ENCODE data around the gene NR2C2AP.

NR2C2AP gene

GRCh38 chr19:19207637-19208572, 4.7 kb upstream of the NR2C2AP start:
- Histone ChIP-seq H3K36me3 (replicated peaks) (no peaks in the 10 kb centered on the region), H3K27ac (no peak overlapping the region), H3K4me3 (ENCODE audit: low read depth, low read length) (no peak overlapping the region), H3K27me3 (replicated peaks) (peaks cover 20% of the 10 kb centered on the region)
- DNase-seq, result no peak
- in situ Hi-C loops (cut with HindIII; ENCODE audit: low pct_ligation_motif_present, low sequenced_read_pairs), result no loop called here
- no peak for TF ChIP-seq CTCF (IDR thresholded peaks at IDR 0.05; ENCODE audit: low read depth, low read length, missing control alignments)

- DNase-seq, result no peak
- peaks cover 2% of the 10 kb centered on the region for H3K36me3 ChIP-seq (replicated peaks)
- no peak overlapping the region for H3K4me3 ChIP-seq (ENCODE audit: low read depth, low read length)
- no peak overlapping the region for H3K27ac ChIP-seq
- no peak for TF ChIP-seq CTCF (IDR thresholded peaks at IDR 0.05; ENCODE audit: low read depth, low read length, missing control alignments)
- in situ Hi-C loops (cut with HindIII; ENCODE audit: low pct_ligation_motif_present, low sequenced_read_pairs), result no loop called here
- H3K27me3 ChIP-seq (replicated peaks), result peaks cover 13% of the 10 kb centered on the region
These were observed 3.7 kb upstream of the NR2C2AP start for GRCh38 chr19:19206938-19207337.

GRCh38 chr19:19205416-19206410, 2.5 kb upstream of the NR2C2AP start:
- no peak for TF ChIP-seq CTCF (IDR thresholded peaks at IDR 0.05; ENCODE audit: low read depth, low read length, missing control alignments)
- H3K27ac ChIP-seq, result no peak overlapping the region

GRCh38 chr19:19204181-19204580, 967 bp upstream of the NR2C2AP start:
- Histone ChIP-seq H3K36me3 (replicated peaks) (peaks cover 8% of the 10 kb centered on the region), H3K27me3 (replicated peaks) (peaks cover 4% of the 10 kb centered on the region), H3K4me3 (ENCODE audit: low read depth, low read length) (no peak overlapping the region), H3K27ac (no peak overlapping the region)
- no peak for DNase-seq
- TF ChIP-seq CTCF (IDR thresholded peaks at IDR 0.05; ENCODE audit: low read depth, low read length, missing control alignments), result no peak
- in situ Hi-C loops (cut with HindIII; ENCODE audit: low pct_ligation_motif_present, low sequenced_read_pairs), result no loop called here

More at GRCh38 chr19:19205416-19206410, 2.5 kb upstream of the NR2C2AP start:
- Histone ChIP-seq H3K36me3 (replicated peaks) (peaks cover 5% of the 10 kb centered on the region), H3K27me3 (replicated peaks) (peaks cover 4% of the 10 kb centered on the region), H3K4me3 (ENCODE audit: low read depth, low read length) (no peak overlapping the region)
- no peak for DNase-seq
- in situ Hi-C loops (cut with HindIII; ENCODE audit: low pct_ligation_motif_present, low sequenced_read_pairs), result no loop called here

GRCh38 chr19:19202707-19203011, 555 bp downstream of the NR2C2AP start:
- H3K27ac ChIP-seq, result no peak overlapping the region
- in situ Hi-C loops (cut with HindIII; ENCODE audit: low pct_ligation_motif_present, low sequenced_read_pairs), result no loop called here
- H3K4me3 ChIP-seq (ENCODE audit: low read depth, low read length), result peak overlapping the region; percentile 64
- H3K36me3 ChIP-seq (replicated peaks), result peaks cover 21% of the 10 kb centered on the region
- no peak for DNase-seq
- no peak for TF ChIP-seq CTCF (IDR thresholded peaks at IDR 0.05; ENCODE audit: low read depth, low read length, missing control alignments)
- H3K27me3 ChIP-seq (replicated peaks), result peaks cover 4% of the 10 kb centered on the region
